GM08714 (cell line): ENCODE data around the gene ATP2A2.

Source experiments
- H3K4me3 ChIP-seq: fragments of 200-500 bp; sonication (Bioruptor generic); 2 replicates; pipeline ENCODE4 v1.5.1; 2014; ENCODE audit warnings: mild to moderate bottlenecking, low read length, inconsistent platforms
- ZNF274 ChIP-seq: IDR thresholded peaks from 2 replicates; pipeline ENCODE4 v1.6.1; 2012; ENCODE audit warnings: mild to moderate bottlenecking, low read depth, low read length

ATP2A2 gene

DNA sequence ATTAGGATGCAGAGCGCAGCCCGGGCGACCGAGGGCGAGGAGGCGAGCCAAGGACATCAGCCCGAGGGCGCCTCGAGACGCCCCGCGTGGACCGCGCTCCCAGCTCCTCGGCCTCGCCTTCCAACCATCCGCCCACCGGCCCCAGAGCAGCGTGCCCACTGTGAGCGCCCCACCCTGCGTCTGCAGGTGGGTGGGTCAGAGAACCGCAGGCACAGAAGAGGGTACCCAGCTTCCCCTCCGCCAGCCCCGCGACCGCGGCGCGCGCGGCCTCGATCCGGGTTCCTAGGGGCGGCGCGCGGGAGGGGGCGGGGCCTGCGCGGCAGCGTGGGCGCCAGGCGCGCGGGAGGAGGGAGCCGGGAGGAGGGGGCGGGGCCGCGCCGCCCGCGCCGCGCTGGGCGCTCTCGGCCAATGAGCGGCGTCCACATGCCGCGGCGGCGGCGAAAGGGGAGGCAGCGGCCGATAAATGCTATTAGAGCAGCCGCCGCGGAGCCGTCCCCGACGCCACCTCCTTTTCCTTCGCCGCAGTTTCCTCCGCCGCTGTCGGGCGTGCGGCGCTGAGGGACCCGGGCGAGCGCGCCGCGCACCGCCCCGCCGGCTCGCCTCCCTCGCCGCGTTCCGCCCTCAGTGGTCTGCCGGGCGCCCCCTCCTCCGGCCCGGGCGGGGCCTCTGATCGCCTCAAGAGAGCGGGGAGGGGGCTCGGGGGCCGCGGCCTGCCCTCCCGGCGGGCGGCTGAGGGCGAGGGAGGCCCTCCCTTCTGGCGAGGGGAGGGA, at the start of gene ATP2A2:
Gene ATP2A2 (plus strand): TSS at position 469 of the 770 bp plus-strand sequence. CDS start 543 bp downstream, outside the sequence.
- TF ChIP-seq ZNF274, result no peak
- H3K4me3 ChIP-seq, result peak within 1 kb of the TSS; percentile 88

DNA sequence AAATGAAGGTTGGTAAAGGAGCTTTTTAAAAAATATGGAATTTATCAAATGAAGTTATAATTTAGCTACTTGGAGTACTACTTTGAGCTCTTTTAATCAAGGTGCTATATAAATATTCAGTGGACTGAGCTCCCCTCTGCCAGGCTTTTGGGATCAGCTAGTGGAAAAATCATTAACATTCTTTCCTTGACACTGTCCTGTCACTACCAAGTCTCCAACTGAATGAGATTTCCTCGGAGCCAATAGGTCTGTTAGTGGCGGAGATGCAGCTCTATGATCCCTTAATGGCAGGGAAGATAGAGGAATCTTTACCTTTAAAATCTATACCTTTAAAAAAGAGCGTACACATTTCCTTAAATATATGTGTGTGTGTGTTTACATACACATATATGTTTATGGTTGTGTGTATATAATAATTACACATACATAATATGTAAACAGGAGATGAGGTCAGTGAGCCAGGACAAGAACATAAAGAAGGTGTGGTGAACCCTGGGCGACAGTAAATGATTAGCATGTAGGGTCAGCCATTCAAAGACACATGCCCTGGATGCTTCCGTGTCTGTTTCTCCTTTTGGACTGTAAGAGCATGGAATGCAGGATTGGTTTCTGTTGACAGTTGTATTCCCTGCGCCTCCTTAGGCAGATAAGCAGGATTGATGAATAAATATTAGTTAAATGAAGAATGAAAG, 47.7 kb upstream of the ATP2A2 start:
- TF ChIP-seq ZNF274, result no peak
- H3K4me3 ChIP-seq, result no peak overlapping the region

DNA sequence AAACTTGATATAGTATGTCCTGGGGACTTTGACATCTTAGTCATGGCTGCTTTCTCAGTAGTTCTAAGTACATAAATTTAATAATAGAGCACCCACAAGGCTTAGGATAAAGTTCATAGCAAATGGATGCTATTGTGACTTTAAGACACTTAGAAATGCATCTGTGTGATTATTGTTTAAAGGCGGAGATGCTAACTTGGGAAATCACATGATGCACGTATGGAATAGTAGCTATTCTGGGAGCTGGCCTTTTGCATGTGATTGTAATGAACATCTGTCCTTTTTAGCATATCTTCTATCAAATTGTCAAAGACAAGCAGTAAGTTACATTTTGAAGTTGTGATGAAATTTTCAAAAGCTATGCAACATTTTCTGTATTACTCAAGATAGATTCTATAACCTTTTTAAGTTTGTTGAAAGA, 46.7 kb upstream of the ATP2A2 start:
- TF ChIP-seq ZNF274, result no peak
- H3K4me3 ChIP-seq, result no peak overlapping the region

DNA sequence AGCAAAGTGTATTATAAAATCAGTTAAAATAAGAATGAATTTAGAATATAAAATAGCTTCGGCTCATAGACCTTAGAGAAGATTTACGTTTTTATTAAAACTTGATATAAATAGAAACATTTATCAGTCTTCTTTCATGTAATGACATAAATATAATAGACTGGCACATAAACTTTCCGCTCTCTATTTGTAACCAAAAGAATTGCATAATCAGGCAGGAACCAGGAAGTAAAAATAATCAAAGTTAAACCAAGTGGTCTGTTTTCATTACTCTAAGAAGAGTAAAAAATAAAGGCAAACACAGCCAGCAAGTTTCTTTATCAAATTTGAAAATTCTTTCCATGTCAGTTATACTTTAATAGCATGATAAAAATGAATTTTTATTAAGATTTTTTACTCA, 46.3 kb upstream of the ATP2A2 start:
- no peak overlapping the region for H3K4me3 ChIP-seq
- TF ChIP-seq ZNF274, result no peak

DNA sequence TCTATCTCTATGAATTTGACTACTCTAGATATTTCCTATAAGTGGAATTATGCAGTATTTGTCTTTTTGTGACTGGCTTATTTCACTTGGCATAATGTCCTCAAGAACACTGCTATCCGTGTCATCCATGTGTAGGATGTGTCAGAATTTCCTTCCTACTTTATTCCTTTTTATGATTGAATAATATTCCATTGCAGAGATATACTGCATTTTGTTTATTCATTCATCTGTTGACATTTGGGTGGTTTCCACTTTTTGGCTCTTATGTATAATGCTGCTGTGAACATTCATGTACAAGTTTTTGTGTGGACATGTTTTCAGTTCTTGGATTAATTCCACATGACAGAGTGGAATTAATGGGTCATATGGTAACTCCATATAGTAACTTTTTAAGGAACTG, 45.7 kb upstream of the ATP2A2 start:
- no peak for TF ChIP-seq ZNF274
- no peak overlapping the region for H3K4me3 ChIP-seq

DNA sequence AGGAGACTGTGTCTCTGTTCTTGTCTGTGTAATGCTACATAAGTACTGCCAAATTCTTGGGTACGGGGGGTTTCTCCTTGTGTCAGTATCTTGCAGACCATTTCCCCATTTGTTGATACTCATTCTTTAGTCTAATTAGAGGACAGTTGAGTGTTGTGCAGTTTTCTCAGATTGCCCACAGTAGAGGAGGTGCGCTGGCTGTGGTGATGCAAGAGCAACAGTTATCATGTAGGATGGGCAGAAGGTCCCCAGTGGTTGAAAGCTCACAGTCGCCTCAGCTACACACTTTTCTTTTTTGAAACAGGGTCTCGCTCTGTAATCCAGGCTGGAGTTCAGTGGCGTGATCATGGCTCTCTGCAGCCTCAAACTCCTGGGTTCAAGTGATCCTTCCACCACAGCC, 37.8 kb upstream of the ATP2A2 start:
- TF ChIP-seq ZNF274, result no peak
- H3K4me3 ChIP-seq, result no peak overlapping the region

DNA sequence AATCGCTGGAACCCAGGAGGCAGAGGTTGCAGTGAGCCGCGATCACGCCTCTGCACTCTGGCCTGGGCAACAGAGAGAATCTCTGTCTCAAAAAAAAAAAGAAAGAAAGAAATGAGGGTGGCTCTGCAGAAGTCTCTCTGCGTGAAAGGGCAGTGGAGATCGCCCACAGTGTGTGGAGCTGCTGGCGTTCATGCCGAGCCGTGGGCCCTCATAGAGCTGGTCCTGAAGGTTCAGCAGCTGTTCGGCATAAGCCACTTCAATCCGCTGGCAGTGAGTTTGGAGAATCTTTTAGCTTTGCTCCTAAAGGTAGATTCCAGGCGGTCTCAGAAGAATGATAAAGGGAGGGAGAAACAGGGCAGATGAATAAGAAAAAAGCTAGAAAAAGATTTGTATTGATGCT, 36.7 kb upstream of the ATP2A2 start:
- TF ChIP-seq ZNF274, result no peak
- H3K4me3 ChIP-seq, result no peak overlapping the region

DNA sequence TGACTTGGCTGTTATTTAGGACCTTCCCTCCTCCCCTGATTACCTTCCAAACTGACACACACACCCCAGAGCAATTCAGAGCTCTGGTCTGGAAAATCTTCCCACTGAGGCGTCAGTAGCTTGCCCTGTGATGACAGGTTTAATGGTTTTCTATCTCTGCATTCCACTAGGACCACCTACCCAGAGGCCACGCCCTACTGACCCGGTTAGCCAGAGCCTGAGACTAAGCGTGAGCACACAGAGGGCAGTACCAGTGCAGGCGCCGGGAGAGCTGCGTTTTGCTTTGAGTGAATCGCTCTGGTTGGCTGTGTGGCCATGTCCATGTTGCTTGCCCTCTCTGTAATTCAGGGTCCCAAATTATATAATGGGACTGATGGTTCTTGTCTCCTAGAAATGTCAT, 36.2 kb upstream of the ATP2A2 start:
- no peak for TF ChIP-seq ZNF274
- H3K4me3 ChIP-seq, result no peak overlapping the region

DNA sequence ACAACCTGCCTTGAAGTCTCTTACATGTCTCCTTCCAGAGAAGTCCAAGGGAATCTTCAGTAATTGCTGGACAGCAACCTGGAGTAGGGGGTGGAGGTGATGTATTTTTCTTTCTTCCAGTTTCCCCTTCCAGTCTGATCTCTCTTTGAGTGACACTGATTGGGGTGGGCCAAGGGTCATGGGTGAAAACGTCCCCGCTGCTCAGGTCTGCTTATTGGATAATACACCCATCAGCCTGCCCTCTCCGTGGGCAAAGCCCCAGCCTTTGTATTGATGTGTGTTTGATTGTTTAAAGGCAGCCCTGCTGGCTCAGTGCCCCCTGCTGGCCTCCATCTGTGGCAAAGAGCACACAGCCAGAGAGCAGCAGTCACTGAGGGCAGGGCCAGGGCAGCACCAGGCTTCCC, 35.7 kb upstream of the ATP2A2 start:
- TF ChIP-seq ZNF274, result no peak
- no peak overlapping the region for H3K4me3 ChIP-seq

DNA sequence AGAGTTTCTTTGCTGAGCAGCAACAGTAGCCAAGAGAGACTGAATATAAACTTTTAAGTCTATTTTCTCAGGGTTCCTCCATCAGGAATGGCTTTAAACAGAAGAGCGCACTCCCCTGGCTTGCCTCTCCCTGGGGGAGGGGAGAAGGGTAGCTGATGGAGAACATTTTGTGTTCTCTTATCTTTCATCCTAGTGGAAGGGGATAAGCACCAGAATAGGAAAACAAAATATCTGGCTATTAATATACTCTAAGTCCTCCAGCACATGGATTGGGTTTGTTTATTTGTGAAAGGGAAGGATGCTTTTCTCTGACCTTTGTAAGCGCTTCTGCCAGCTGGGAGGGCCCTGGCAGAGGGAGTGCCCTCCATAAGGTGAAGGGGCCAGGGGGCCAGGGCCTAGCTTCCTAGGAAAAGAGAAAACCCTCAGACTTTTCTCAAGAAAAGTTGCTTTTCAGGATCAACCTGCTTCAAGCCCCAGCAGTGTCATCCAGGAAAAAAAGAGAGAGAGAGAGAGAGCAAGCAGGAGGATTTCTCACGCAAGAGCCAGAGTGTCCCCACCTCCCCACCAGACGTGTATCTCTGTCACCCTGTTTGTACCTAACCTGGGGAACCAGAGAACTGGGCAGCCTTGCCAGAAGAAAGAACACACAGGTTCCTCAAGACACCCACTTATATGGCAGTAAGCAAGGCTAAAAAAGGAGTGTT, 34.3 kb upstream of the ATP2A2 start:
- no peak overlapping the region for H3K4me3 ChIP-seq
- TF ChIP-seq ZNF274, result no peak

DNA sequence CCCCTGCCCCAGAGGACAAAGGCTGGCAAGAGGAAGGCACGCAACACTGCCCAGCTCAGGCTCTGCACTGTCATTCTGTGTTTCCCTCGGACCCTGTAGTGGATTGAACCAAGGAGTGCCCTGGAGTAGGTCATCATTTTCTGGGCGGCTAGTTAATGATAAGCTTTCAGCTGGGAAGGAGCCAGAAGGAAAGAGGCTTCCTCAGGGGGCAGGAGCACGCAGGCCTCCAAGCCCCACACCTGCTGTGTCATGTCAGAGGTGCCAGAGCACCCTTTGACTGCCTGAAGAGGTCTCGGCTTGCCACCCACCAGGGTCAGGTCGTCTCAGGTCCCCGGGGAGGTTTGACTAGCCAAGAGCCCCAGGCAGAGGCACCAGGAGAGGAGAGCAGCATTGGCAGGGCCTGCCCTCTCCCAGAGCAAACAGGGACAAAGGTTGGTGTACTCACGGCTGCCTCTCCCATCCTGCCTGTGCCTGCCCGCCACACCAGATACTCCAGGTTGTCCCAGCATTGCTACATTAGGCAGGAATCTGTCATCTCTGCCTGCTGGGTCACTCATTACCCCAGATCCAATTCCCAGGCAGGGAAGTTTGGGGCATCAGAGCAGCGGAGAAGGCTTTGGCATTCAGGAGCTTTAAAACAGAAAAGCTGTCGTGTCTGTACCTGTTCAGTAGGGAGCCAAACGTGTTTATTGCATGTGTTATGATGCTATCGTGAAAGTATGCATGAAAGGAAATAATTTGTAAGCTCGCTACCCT, 33.5 kb upstream of the ATP2A2 start:
- no peak overlapping the region for H3K4me3 ChIP-seq
- no peak for TF ChIP-seq ZNF274

DNA sequence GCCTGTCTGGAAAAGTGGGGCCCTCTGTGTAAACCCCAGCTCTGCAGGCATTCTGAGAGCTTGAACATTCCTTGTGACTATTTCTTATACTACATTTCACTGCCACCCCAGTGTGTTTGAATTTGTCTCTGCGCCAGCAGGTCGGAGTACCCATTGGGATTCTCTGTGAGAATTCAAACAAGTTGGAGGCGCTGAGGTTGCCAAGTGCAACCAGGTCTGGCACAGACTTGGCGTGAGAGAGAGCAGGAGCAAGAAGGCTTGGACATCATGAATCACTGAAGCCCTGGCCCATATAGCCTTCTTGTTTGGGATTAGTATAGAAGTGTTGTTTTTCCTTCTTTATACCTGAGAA, 33.0 kb upstream of the ATP2A2 start:
- H3K4me3 ChIP-seq, result no peak overlapping the region
- no peak for TF ChIP-seq ZNF274

DNA sequence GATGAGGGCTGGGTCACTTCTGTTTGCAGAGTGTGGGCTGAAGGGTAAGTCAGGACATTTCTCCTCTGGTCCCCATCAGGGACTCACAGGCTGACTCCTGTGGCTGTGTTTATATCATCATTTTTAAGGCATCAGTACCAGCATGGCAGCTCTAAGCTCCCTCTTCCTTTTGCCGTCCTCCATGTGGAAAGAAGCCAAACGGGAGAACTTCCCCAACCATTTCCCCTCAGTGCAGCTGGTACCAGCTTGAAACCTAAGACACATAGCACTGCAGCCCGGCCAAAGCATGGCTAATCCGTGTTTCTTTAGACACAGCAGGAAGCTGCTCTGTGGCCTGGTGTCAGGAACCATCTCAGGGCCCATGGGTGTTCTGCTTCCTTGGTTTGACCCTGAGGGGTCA, 31.9 kb upstream of the ATP2A2 start:
- H3K4me3 ChIP-seq, result no peak overlapping the region
- TF ChIP-seq ZNF274, result no peak

DNA sequence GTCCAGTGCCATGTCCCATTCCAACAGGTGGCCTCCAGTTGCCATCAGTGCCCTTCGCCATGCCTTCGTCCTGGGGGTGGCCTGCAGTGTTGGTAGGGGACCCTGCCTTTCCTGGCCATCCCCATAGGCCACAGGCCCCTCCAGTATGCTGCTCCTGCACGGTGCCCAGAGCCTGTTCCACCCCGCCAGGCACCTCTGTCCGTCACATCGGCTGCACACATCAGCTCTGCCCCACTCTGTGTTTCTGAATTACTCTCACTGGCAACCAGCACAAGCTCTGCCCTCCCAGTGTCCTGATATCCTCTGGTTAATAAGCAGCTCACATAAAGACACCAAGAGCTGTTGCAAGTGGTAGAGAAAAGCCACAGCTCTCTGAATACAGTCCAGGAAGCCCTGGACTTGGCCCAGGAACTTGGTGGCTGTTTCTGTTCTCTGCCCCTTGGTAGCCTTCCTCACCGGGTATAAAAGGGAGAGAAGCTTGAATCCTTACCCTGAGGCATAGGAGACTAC, 31.3 kb upstream of the ATP2A2 start:
- no peak for TF ChIP-seq ZNF274
- H3K4me3 ChIP-seq, result no peak overlapping the region
